ENCODE results near the gene ATXN1. TPM values are rescaled to one million over a fixed set of nuclear protein-coding genes. Genes with fewer than 3 reads are reported as not detected.

ATXN1 gene
- total RNA-seq, 4 donors from 2014 or later = 26.4 to 46.4 (median 36.1) TPM

GRCh38 chr6:16258709-16259075, 502.6 kb downstream of the ATXN1 start:
- no peak for TF ChIP-seq CTCF (IDR thresholded peaks at IDR 0.05)
- DNase-seq (ENCODE audit: low spot score) = no peak
- no peak for ATAC-seq (ENCODE audit: low FRiP score)

- TF ChIP-seq CTCF (IDR thresholded peaks at IDR 0.05) = no peak
- ATAC-seq (ENCODE audit: low FRiP score) = no peak
- no peak for DNase-seq (ENCODE audit: low spot score)
Measured at GRCh38 chr6:16257999-16258708, 503.1 kb downstream of the ATXN1 start.

DNA sequence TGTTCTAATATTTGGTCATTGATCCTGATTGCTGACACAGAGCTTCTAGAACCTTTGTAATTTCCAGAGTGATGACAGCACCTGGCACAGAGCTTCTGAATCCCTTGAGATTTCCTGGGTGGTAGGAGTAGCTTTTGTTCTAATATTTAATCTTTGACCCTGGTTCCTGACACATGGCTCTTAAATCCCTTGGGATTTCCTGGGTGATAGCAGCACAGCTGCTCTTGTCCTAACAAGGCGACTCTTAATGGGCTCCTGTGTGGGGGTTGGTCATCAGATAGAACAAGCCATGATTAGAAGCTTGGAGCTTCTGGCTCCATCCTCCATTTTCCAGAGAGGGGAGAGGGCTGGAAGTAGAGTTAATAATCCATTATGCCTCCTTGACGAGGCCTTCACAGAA, 504.5 kb downstream of the ATXN1 start:
- no peak for TF ChIP-seq CTCF (IDR thresholded peaks at IDR 0.05)
- ATAC-seq (ENCODE audit: low FRiP score) (no peak), DNase-seq (ENCODE audit: low spot score) (no peak)

DNA sequence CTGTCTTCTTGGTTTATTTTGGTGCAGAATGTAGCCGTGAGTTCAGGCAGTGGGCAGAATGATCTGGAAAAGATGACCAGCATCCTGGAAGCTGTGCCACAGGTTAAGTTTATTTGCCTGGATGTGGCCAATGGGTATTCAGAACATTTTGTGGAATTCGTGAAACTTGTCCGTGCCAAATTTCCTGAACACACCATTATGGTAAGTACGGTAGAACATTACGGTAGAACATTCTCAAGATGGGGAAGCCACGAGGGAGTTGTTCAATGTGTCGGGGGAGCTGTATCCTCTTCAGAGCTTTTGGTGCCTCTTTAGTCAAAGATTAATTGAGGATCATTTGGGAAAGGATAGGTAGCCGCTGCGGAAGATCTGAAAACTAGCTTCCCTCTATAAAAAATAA, 506.7 kb downstream of the ATXN1 start:
- TF ChIP-seq CTCF (IDR thresholded peaks at IDR 0.05) = no peak
- DNase-seq (ENCODE audit: low spot score) (no peak), ATAC-seq (ENCODE audit: low FRiP score) (no peak)

DNA sequence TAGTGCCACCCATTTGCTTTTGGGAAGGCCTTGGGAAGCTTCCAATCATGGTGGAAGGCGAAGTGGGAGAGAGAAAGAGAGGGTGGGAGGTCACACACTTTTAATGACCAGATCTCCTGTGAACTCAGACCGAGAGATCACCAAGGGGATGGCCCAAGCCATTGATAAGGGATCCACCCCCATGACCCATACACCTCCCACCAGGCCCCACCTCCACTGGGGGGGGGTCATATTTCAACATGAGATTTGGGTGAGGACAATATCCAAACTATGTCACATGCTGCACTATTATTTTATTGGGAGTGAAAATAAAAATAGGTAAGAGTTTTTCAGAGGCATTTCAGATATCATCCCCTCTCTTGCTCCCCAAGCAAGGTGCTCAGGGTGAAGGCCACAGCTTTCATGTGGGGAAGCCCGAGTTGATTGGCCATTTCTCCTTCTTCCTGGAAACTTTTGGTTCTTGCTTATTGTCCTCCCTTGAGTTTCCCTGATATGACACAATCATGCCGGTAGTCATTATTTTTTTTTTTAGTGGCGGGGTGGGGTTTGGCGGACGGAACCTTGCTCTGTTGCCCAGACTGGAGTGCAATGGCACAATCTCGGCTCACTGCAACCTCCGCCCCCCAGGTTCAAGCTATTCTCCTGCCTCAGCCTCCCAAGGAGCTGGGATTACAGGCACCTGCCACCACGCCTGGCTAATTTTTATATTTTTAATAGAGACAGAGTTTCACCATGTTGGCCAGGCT, 507.7 kb downstream of the ATXN1 start:
- TF ChIP-seq CTCF (IDR thresholded peaks at IDR 0.05) = no peak
- ATAC-seq (ENCODE audit: low FRiP score) (no peak), DNase-seq (ENCODE audit: low spot score) (no peak)

DNA sequence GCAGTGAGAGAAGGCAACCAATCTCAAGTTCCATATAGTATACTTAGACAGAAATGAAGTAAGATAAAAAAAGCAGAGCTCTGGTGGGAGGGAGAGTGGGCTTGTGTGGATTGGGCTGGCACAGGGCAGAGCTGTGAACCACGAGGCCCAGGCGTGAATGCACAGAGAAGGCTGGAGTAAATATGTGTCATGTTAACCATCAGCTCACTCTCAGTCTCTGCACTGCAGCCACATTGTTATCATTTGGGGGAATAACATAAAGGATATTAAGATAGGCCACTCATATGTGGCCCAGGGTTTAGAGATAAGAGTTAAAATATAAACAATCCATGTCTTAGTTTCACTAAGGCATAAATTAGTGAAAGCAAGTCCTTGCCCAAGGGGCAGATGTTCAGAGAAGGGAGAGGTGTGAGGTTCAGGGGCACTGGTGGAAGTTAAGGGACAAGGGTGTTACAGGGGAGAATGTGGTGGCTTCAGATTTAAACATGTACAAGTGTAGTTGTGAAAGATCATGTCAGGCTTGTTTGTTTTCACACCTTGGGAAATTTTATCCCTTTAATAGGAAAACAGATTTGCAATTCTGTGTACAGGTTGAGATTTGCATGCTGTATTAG, 508.5 kb downstream of the ATXN1 start:
- no peak for TF ChIP-seq CTCF (IDR thresholded peaks at IDR 0.05)
- no peak for DNase-seq (ENCODE audit: low spot score)
- ATAC-seq (ENCODE audit: low FRiP score) = no peak
